GM10266 (cell line): ENCODE data around the gene FRMD3.
"Not testable (repeated sequence)": the region's sequence is repeated elsewhere in the genome, so short reads cannot be mapped to it uniquely, and the experiment has no call there.

Experiments used
- DNase-seq: peaks from one replicate; pipeline ENCODE4 v3.0.0; 2012; ENCODE audit errors: extremely low spot score
- TF ChIP-seq, protein P1 (sequence below): IDR thresholded peaks from 2 replicates; pipeline ENCODE4 v1.5.1; 2012; ENCODE audit warnings: mild to moderate bottlenecking, low read depth; ENCODE audit not compliant: control insufficient read depth, insufficient read depth; ENCODE audit errors: missing control alignments

FRMD3 gene

DNA sequence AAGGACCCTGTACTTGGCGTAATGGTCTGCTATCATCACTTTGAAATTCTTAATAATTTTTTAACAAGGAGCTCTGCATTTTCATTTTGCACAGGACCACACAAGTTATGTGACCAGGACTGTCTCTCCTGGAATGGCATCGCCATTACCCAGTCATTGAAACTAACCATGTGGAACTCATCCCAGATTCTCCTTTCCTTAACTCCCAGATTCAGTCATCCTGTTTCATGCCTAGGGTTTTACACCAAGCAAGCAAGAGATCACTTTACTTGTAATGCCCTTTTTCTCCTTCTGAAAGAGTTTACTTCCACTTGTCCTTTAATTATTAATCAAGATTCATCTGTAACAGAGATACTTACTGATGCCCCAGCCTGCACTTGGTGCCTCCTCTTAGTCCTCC lies 12.0 kb downstream of the FRMD3 start:
- DNase-seq = no peak
- TF ChIP-seq, protein P1, sequence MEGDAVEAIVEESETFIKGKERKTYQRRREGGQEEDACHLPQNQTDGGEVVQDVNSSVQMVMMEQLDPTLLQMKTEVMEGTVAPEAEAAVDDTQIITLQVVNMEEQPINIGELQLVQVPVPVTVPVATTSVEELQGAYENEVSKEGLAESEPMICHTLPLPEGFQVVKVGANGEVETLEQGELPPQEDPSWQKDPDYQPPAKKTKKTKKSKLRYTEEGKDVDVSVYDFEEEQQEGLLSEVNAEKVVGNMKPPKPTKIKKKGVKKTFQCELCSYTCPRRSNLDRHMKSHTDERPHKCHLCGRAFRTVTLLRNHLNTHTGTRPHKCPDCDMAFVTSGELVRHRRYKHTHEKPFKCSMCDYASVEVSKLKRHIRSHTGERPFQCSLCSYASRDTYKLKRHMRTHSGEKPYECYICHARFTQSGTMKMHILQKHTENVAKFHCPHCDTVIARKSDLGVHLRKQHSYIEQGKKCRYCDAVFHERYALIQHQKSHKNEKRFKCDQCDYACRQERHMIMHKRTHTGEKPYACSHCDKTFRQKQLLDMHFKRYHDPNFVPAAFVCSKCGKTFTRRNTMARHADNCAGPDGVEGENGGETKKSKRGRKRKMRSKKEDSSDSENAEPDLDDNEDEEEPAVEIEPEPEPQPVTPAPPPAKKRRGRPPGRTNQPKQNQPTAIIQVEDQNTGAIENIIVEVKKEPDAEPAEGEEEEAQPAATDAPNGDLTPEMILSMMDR = no peak

DNA sequence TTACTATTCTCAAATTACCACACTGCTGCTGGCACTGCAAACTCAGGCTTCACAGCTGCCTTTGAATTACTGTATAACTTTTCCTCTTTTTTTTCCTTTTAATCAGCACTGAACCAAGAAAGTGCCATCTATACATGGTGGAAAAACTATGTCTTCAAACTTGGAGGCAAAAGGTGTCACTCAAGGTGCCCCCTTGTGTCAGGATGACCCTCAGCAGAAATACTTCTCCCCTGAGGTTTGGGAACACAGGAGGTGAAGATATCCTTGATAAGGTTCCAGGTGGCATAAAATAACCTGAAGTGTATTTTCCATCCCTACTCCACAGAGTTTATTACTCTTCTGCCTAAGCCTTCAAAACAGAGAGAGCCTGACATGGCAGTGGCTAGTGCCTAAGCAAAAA lies 14.5 kb downstream of the FRMD3 start:
- DNase-seq = no peak
- TF ChIP-seq, protein P1 = no peak

DNA sequence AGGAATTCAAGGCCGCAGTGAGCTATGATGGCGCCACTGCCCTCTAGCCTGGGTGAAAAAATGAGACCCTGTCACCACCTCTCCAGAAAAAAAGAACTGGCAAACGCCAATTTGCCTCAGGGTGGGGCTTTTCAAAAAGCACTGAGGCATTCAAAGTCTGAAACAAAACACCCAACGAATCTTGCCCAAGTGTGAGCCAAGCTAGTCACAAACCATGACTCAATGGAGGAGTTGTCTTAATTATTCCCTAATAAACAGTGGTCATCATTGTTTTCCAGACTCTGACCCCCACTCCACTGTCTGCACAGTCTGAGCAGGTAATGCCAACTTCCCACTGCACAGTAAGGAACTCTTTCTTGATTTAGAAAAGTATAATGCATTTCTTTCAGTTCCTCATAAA lies 16.8 kb downstream of the FRMD3 start:
- DNase-seq = no peak
- TF ChIP-seq, protein P1 = no peak

GRCh38 chr9:83521011-83521410 lies 17.2 kb downstream of the FRMD3 start:
- TF ChIP-seq, protein P1 = no peak
- DNase-seq = no peak

DNA sequence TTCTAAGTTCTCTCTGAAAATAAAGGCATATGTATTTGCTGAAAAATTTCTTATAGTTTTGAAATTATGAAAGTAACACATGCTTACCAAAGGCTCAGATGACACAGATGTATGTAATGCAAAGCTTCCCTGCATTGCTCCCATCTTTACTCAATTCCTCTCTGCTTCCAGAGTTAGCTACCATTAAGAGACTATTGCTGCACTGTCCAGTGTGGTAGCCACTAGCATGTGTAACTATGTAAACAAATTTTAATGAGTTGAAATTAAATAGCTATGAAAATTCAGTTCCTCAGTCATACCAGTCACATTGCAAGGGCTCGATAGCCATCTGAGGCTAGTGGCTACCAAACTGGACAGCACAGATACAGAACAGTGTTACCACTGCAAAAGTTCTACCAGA lies 17.9 kb downstream of the FRMD3 start:
- TF ChIP-seq, protein P1 = no peak
- no peak for DNase-seq

DNA sequence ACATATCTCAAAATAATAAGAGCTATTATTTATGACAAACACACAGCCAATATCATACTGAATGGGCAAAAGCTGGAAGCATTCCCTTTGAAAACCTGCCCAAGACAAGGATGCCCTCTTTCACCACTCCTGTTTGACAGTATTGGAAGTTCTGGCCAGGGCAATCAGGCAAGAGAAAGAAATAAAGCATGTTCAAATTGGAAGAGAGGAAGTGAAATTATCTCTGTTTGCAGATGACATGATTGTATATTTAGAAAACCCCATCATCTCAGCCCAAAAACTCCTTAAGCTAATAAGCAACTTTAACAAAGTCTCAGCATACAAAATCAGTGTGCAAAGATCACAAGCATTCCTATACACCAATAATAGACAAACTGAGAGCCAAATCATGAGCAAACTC lies 20.2 kb downstream of the FRMD3 start:
- DNase-seq = not testable (repeated sequence)

DNA sequence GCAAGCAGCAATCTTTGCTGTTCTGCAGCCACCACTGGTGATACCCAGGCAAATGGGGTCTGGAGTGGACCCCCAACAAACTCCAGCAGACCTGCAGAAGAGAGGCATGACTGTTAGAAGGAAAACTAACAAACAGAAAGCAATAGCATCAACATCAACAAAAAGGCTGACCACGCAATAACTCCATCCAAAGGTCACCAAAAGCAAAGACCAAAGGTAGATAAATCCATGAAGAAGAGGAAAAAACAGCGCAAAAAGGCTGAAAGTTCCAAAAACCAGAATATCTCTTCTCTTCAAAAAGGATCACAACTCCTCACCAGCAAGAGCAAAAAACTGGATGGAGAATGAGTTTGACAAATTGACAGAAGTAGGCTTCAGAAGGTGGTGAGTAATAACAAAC lies 23.4 kb downstream of the FRMD3 start:
- TF ChIP-seq, protein P1 = no peak
- no peak for DNase-seq

DNA sequence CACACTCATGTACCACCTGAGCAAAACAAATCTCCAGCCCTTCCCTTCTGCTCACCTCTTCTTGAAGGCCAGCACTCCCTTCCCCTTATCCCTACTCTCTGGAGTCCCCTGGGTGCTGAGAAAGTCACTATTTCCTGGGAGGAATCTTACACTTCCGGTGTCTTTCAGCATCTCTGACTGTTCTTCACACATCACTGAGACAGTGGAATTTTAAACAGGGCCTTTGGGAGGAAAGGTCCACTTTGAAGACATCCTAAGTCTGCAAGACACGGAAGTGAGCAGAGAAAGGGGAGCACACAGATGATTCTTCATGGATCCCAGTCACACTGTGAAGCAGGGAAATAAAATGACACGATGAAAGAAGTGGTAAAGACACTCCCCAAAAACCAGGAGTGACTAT lies 25.6 kb downstream of the FRMD3 start:
- TF ChIP-seq, protein P1 = no peak
- DNase-seq = no peak
